PC-3 (cell line): ENCODE results near the gene TMEM174. TPM values are rescaled to one million over a fixed set of nuclear protein-coding genes. Genes with fewer than 3 reads are reported as not detected.

Experiments
- total RNA-seq: library from RNA; depleted of rRNA; stranded (reverse); fragments of >200 nt; gene quantifications from 2 replicates; pipeline ENCODE4 v1.2.3, GENCODE V29; 2014; rRNA removed

The TMEM174 gene
- total RNA-seq, 1 experiment from 2014 or later: not detected

Other genes starting within 250 kb of the TMEM174 start
- gene FCHO2, start 217.2 kb upstream of the TMEM174 start, total RNA-seq: 3.7 and 5.9 TPM in 2 replicates
- gene TMEM171, start 52.6 kb upstream of the TMEM174 start, total RNA-seq: 1.8 and 2.4 TPM in 2 replicates